OCI-LY7 (cell line): ENCODE data around the gene SLC37A1.

Experiments used
- CTCF ChIP-seq: fragments of 200-600 bp; sonication (generic); conservative IDR thresholded peaks from 2 replicates; pipeline ENCODE4 v1.5.1; 2014; ENCODE audit warnings: mild to moderate bottlenecking, antibody characterized with exemption, low read length, moderate library complexity, mixed read lengths
- EZH2phosphoT487 ChIP-seq: fragments of 200-600 bp; sonication (generic); IDR thresholded peaks from 2 replicates; pipeline ENCODE4 v1.6.1; 2018; ENCODE audit warnings: low read depth, borderline replicate concordance, mild to moderate bottlenecking, mixed run types, antibody characterized with exemption, low read length, moderate library complexity, mixed read lengths

DNA sequence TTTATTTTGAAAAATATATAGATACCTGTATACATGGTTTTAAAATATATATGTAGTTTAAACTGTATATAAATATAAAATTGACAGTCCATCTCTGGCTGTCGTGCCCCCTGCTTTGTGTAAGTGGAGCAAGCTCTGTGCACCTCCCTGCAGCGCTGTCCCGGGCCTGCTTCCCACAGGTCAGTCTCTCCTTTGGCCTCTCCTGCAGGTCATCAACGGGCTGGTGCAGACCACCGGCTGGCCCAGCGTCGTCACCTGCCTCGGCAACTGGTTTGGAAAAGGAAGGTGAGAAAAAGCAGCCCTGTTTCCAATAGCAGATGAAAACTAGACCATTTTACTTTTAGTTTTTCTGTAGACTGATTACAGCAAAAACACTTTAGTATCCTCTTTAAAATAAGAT lies 28.5 kb downstream of the SLC37A1 start:
- TF ChIP-seq CTCF = no peak
- no peak for TF ChIP-seq EZH2phosphoT487
